Neutrophil (primary cell): ENCODE results near the gene KCNC4.

Experiments used
- H3K27ac ChIP-seq: fragments of 200-600 bp; sonication (generic); 2 replicates; pipeline ENCODE4 v1.5.1; 2016; ENCODE audit warnings: mild to moderate bottlenecking, moderate library complexity
- H3K27me3 ChIP-seq: fragments of 200-600 bp; sonication (generic); 2 replicates; pipeline ENCODE4 v1.6.0; 2016; ENCODE audit warnings: mild to moderate bottlenecking
- H3K36me3 ChIP-seq: fragments of 200-600 bp; sonication (generic); 2 replicates; pipeline ENCODE4 v1.5.1; 2017
- H3K4me1 ChIP-seq, 2 experiments: fragments of 200-600 bp in 1 of 2; sonication (generic) in 1 of 2; 1 replicate in 1 of 2; 2 replicates in 1 of 2; pipeline versions ENCODE4 v1.5.1 to v1.6.1; 2013 to 2016; ENCODE audit warnings: low read depth in 1 of 2, low read length in 1 of 2, mild to moderate bottlenecking in 1 of 2, moderate library complexity in 1 of 2; ENCODE audit not compliant: control insufficient read depth in 1 of 2, insufficient read depth in 1 of 2
- H3K4me3 ChIP-seq, 2 experiments: fragments of 200-600 bp in 1 of 2; sonication (generic) in 1 of 2; 1 replicate in 1 of 2; 2 replicates in 1 of 2; pipeline ENCODE4 v1.5.1; 2013 to 2016; ENCODE audit warnings: low read depth in 1 of 2, low read length in 1 of 2, mild to moderate bottlenecking in 1 of 2, moderate library complexity in 1 of 2
- H3K9me3 ChIP-seq: fragments of 200-600 bp; sonication (generic); 2 replicates; pipeline ENCODE4 v1.5.1; 2016
- TF ChIP-seq, protein P1 (sequence below): fragments of 200-600 bp; sonication (generic); IDR thresholded peaks from 2 replicates; pipeline ENCODE4 v1.5.1; 2016; ENCODE audit warnings: antibody characterized with exemption

Gene KCNC4

GRCh38 chr1:110208916-110209645 is 1.0 kb upstream of the KCNC4 start:
- Histone ChIP-seq H3K27ac (peak overlapping the region; percentile 74), H3K36me3 (no peaks in the 10 kb centered on the region), H3K9me3 (no peaks in the 10 kb centered on the region), H3K27me3 (peaks cover 35% of the 10 kb centered on the region), H3K4me1 (peaks cover 27 to 31% of the 10 kb centered on the region in 2 experiments), H3K4me3 (peak overlapping the region; percentile 66 to 81)
- TF ChIP-seq, protein P1, sequence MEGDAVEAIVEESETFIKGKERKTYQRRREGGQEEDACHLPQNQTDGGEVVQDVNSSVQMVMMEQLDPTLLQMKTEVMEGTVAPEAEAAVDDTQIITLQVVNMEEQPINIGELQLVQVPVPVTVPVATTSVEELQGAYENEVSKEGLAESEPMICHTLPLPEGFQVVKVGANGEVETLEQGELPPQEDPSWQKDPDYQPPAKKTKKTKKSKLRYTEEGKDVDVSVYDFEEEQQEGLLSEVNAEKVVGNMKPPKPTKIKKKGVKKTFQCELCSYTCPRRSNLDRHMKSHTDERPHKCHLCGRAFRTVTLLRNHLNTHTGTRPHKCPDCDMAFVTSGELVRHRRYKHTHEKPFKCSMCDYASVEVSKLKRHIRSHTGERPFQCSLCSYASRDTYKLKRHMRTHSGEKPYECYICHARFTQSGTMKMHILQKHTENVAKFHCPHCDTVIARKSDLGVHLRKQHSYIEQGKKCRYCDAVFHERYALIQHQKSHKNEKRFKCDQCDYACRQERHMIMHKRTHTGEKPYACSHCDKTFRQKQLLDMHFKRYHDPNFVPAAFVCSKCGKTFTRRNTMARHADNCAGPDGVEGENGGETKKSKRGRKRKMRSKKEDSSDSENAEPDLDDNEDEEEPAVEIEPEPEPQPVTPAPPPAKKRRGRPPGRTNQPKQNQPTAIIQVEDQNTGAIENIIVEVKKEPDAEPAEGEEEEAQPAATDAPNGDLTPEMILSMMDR, result no peak

DNA sequence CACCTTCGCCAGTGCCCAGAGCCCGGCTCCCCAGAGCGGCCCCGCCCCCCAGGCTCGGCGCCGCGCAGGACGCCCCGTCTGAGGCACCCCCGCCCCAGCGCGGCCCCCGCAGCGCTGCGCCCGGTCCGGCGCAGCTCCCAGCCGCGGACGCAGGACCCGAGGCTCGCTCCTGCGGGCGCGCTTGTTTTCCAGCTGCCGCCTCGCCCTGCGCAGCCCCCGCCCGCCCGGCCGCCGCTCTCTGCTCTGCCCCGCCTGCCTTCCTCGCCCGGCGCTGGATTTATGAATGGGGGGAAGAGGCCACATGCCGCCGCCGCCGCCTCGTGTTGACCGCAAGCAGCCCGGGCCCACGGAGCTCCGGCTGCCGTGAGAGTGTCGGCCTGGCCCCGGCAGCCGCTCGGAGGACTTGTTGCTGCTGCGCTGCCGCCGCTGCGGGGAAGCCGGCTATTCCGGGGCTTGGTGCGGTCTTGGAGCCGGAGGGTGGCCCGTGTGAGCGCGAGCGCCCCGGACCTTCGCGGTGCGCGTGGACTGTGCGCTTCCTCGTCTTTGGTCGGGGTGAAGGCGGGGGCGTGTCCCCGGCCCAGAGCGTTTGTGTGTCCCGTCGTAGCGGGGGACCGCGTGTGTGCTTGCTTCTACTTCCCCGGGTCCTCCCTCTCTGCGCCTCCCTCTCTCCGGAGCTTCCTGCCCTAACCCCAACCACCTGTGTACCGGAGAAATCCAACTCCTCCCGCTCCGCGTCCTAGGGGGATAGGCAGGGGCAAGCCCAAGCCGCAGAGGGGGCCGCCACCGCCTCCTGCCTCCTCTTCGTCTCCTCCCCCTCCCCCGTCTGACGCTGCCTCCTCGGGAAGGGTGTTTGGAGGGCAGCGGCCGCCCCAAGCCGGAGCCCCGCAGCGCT is 736 bp downstream of the KCNC4 start:
- peaks cover 46% of the 10 kb centered on the region for H3K27me3 ChIP-seq
- H3K36me3 ChIP-seq, result no peaks in the 10 kb centered on the region
- TF ChIP-seq, protein P1, result no peak
- H3K27ac ChIP-seq, result peak overlapping the region; percentile 74
- no peaks in the 10 kb centered on the region for H3K9me3 ChIP-seq
- peak overlapping the region; percentile 66 to 81 for H3K4me3 ChIP-seq
- H3K4me1 ChIP-seq, result peaks cover 27 to 31% of the 10 kb centered on the region in 2 experiments

GRCh38 chr1:110211496-110212168 is 1.5 kb downstream of the KCNC4 start:
- Histone ChIP-seq H3K27ac (no peak overlapping the region), H3K36me3 (no peaks in the 10 kb centered on the region), H3K4me3 (peak overlapping the region; percentile 66 to 81), H3K27me3 (peaks cover 46% of the 10 kb centered on the region), H3K9me3 (no peaks in the 10 kb centered on the region), H3K4me1 (peaks cover 27 to 31% of the 10 kb centered on the region in 2 experiments)
- TF ChIP-seq, protein P1, result no peak

DNA sequence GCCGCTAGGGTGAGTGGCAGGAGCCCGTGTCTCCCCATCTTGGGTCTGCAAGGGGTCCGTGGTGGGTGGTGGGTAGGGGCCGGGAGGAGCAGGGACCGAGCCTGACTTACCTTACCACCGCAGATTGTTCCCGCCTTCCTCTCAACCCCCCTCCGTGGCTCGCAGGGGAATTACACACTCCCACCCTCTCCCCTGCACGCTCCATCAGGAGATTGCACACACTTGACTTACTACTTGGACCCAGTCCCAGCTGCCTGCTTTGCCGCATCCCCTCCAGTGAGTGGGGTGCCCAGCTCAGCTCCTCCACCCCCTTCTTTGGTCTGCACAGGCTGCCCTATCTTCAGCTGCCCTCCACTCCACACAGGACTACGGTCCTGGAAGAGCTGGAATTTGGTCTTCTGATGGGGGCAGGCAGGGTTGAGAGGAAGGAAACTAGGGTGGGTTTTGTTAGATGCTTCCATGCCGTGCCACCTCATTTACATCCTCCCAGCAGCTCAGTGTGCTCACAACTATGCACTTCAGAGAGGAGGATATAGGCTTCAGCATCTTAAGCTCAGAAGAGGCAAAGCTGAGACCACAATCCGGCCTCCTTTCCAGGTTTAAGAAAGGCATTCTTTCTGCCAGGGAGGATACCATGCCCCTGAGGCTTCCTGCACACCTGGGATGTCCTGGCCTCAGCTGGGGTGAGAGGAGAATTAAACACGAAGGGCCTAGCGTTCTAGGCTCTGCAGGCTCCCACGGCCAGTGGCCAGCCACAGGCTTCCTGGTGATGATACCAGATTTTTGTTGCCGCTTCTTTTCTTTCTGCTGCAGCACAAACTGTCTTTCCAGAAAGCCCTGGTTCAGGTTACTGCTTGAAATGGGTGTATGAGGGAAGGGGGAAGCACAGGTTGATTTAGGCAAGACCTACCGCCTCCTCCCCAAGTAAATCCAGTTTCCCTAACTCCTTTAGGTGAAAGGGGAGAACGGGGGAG is 2.3 kb downstream of the KCNC4 start:
- TF ChIP-seq, protein P1, result no peak
- no peaks in the 10 kb centered on the region for H3K36me3 ChIP-seq

More for the DNA sequence above, 2.3 kb downstream of the KCNC4 start:
- Histone ChIP-seq H3K27me3 (peaks cover 46% of the 10 kb centered on the region), H3K27ac (no peak overlapping the region), H3K9me3 (no peaks in the 10 kb centered on the region), H3K4me1 (peaks cover 27 to 31% of the 10 kb centered on the region in 2 experiments), H3K4me3 (peak overlapping the region; percentile 66 to 81)
